ENCODE data around the gene ADA. TPM values are rescaled to one million over a fixed set of nuclear protein-coding genes. Genes with fewer than 3 reads are reported as not detected.

Gene ADA
- total and polyA plus RNA-seq, 8 donors: 2.9 to 6.0 (median 4.0) TPM

DNA sequence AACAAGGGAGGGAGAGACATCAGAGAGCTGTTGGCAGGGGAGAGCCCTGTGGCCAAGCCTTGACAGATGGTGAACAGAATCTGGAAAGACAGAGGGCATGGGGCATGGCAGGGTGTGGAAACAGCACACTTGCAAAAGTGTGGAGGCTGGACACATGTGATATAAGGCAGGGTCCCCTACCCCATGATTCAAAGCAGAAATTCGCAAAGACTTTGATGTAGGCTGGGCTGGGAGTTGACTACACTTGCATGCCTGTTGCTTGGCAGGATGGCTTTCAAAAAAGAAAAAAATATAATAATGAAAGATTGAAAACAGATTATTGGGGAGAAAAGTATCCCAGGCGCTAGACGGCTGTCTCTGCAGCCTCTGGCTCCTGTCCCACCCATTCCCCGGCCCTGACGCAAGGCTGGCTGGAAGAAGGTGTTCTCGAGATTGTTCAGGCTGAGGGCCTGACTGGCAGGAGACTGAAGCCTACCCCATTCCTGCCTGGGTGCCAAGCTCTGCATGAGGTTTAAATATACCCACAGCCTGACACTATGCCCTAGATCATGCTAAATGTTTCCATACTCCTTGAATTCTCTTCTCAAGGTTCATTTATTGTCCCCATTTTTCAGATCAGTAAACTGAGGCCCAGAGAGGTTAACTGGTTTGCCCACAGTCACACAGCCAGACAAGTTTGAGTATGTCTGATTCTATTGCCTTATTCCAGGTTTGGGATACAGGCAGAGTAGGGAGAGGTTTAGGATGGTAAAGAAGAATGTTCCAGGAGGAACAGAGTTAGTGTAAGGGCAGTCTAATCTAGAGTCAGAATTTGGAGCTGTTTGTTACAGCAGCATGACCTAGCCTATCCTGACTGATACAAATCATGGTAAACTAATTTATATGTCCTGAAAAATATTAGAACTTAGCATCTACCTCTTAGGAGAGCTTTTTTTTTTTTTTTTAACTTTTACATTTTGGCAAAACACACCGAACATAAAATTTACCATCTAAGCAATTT lies 40.2 kb upstream of the ADA start:
- no peak overlapping the region for H3K4me3 ChIP-seq
- no peak for FAIRE-seq
- no peak overlapping the region for H3K27ac ChIP-seq
- intact Hi-C loops (cut with DNase I): no loop called here
- DNase-seq: no peak
- peaks cover 0 to 3% (median 0%) of the 10 kb centered on the region in 3 donors for H3K4me1 ChIP-seq
- ATAC-seq: peak in 1 of 4 donors; percentile 26
- no peaks in the 10 kb centered on the region for H3K9me3 ChIP-seq
- 75 to 77% methylated on average over 7 of the region's 7 CpGs for WGBS, 2 donors
- no peaks in the 10 kb centered on the region for H3K27me3 ChIP-seq
- TF ChIP-seq, protein P1, sequence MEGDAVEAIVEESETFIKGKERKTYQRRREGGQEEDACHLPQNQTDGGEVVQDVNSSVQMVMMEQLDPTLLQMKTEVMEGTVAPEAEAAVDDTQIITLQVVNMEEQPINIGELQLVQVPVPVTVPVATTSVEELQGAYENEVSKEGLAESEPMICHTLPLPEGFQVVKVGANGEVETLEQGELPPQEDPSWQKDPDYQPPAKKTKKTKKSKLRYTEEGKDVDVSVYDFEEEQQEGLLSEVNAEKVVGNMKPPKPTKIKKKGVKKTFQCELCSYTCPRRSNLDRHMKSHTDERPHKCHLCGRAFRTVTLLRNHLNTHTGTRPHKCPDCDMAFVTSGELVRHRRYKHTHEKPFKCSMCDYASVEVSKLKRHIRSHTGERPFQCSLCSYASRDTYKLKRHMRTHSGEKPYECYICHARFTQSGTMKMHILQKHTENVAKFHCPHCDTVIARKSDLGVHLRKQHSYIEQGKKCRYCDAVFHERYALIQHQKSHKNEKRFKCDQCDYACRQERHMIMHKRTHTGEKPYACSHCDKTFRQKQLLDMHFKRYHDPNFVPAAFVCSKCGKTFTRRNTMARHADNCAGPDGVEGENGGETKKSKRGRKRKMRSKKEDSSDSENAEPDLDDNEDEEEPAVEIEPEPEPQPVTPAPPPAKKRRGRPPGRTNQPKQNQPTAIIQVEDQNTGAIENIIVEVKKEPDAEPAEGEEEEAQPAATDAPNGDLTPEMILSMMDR (IDR thresholded peaks at IDR 0.05): no peak
- no peaks in the 10 kb centered on the region for H3K36me3 ChIP-seq

GRCh38 chr20:44690781-44691423 lies 39.4 kb upstream of the ADA start:
- Histone ChIP-seq H3K27me3 (no peaks in the 10 kb centered on the region), H3K4me3 (no peak overlapping the region), H3K36me3 (no peaks in the 10 kb centered on the region), H3K9me3 (no peaks in the 10 kb centered on the region), H3K27ac (no peak overlapping the region), H3K4me1 (peaks cover 0 to 3% (median 0%) of the 10 kb centered on the region in 3 donors)
- TF ChIP-seq, protein P1 (IDR thresholded peaks at IDR 0.05): no peak
- DNase-seq (no peak), ATAC-seq (peak in 1 of 4 donors; percentile 29), FAIRE-seq (no peak)
- intact Hi-C loops (cut with DNase I): no loop called here
- 73 to 77% methylated on average over 9 of the region's 9 CpGs for WGBS, 2 donors

DNA sequence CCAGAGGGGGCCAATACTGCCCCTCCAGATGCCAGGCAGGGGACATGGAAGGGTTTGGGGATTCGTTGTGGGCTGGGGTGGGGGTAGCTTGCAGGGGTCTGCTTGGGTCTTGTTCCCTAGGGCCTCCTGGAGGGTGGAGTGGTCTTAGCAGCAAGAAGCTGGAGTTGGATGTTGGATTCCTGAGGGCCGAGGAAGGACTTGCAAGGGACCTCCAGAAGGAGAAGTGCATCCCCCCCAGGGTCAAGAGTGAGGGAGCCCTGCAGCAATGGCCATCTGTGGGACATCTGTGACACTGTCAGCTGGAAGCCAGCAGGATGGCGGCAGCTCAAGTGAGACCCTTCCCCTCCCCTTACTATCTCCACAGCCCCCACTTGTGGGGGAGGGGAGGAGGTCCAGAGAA lies 38.3 kb upstream of the ADA start:
- Histone ChIP-seq H3K4me1 (peaks cover 0 to 3% (median 0%) of the 10 kb centered on the region in 3 donors), H3K36me3 (no peaks in the 10 kb centered on the region), H3K27ac (no peak overlapping the region), H3K4me3 (no peak overlapping the region), H3K9me3 (no peaks in the 10 kb centered on the region), H3K27me3 (no peaks in the 10 kb centered on the region)
- ATAC-seq (no peak), FAIRE-seq (no peak), DNase-seq (no peak)
- 52 to 77% methylated on average over 3 of the region's 3 CpGs for WGBS, 2 donors
- TF ChIP-seq, protein P1 (IDR thresholded peaks at IDR 0.05): no peak
- intact Hi-C loops (cut with DNase I): loop anchor here in 2 of 3 donors (5.0 to 10.0 kb wide), 4 partner anchors 37 to 177 kb away; no protein-coding TSS in a partner anchor

- no peaks in the 10 kb centered on the region for H3K27me3 ChIP-seq
- H3K36me3 ChIP-seq: no peaks in the 10 kb centered on the region
- no peak overlapping the region for H3K27ac ChIP-seq
- intact Hi-C loops (cut with DNase I): loop anchor here in 2 of 3 donors (5.0 to 10.0 kb wide), 4 partner anchors 39 to 179 kb away; no protein-coding TSS in a partner anchor
- no peaks in the 10 kb centered on the region for H3K9me3 ChIP-seq
- 33 to 42% methylated on average over 7 of the region's 7 CpGs for WGBS, 2 donors
- H3K4me3 ChIP-seq: no peak overlapping the region
- H3K4me1 ChIP-seq: peaks cover 0 to 3% (median 0%) of the 10 kb centered on the region in 3 donors
- FAIRE-seq (no peak), ATAC-seq (no peak), DNase-seq (no peak)
- TF ChIP-seq, protein P1 (IDR thresholded peaks at IDR 0.05): no peak
These were observed 36.6 kb upstream of the ADA start for GRCh38 chr20:44688053-44688625.
